ENCODE measurements around the gene PDGFC.

The PDGFC gene, protein sequence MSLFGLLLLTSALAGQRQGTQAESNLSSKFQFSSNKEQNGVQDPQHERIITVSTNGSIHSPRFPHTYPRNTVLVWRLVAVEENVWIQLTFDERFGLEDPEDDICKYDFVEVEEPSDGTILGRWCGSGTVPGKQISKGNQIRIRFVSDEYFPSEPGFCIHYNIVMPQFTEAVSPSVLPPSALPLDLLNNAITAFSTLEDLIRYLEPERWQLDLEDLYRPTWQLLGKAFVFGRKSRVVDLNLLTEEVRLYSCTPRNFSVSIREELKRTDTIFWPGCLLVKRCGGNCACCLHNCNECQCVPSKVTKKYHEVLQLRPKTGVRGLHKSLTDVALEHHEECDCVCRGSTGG

DNA sequence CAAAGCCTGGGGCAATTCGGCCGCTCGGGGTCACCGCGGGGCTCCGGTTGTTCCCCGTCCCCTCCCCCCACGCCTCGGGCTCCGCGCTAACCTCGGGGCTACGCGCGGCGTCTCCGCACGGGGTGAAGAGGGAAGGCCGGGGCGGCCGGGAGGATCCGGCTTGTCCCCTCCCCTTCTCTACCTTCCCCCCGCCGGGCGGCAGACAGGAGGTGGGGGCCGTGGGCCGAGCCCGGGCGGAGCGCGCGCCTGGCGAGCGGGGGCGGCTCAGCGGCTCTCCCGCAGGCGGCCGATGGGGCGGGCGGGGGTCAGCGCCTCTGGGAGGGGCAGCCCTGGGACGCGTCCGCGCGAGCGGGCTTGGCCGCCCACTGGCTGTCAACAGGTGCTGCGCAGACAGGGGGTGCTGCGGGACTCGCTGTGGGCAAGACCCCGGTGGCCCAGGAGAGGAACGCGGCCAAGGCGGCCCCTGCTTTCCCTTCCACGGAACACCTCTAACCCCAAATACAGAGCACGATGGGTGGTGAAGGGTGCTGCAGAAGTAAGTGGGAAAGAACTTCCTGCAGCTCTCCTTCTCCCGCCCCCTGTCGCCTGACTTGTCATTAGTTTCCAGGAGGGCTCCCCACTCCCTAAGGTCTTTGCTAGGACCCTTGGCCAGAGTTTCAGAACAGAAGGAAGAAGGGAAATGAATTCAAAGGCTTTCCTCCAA, at the start of gene PDGFC:
TSS of gene PDGFC (minus strand) at position 124 of the 703 bp plus-strand sequence. CDS start 896 bp downstream, outside the sequence.
- Mint-ChIP-seq H3K4me1 (peaks cover 56% of the 10 kb centered on the region), H3K27ac (peak within 1 kb of the TSS; percentile 75 to 99 (median 96)), H3K36me3 (ENCODE audit: low read depth) (no peaks in the 10 kb centered on the region), H3K4me3 (peak within 1 kb of the TSS; percentile 89 to 96 (median 95)), H3K27me3 (ENCODE audit: low read depth) (peaks cover 4% of the 10 kb centered on the region), H3K9me3 (no peaks in the 10 kb centered on the region)
- TF ChIP-seq, protein P1, sequence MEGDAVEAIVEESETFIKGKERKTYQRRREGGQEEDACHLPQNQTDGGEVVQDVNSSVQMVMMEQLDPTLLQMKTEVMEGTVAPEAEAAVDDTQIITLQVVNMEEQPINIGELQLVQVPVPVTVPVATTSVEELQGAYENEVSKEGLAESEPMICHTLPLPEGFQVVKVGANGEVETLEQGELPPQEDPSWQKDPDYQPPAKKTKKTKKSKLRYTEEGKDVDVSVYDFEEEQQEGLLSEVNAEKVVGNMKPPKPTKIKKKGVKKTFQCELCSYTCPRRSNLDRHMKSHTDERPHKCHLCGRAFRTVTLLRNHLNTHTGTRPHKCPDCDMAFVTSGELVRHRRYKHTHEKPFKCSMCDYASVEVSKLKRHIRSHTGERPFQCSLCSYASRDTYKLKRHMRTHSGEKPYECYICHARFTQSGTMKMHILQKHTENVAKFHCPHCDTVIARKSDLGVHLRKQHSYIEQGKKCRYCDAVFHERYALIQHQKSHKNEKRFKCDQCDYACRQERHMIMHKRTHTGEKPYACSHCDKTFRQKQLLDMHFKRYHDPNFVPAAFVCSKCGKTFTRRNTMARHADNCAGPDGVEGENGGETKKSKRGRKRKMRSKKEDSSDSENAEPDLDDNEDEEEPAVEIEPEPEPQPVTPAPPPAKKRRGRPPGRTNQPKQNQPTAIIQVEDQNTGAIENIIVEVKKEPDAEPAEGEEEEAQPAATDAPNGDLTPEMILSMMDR (IDR thresholded peaks at IDR 0.05; ENCODE audit: unreplicated experiment in 3 of 3), result peak; percentile 54 to 70 (median 58)

DNA sequence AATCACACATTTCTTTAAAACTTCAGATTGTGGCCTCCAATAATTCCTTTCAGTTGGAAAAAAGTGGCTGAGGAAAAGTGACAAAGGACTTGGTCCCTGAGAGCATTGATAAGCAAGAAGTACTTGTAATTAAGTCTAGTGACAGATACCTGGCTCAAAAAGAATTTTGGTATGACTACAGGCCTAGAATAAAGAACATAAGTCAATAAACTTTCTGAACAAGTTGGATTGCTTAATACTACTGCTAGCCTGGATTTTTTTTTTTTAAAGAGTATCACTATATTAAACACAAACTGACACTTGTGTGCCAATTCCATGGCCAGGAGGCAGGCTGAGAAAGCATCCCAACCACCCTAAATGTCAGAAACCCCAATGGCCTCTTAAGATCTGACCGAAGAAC, 49.3 kb upstream of the PDGFC start:
- no peaks in the 10 kb centered on the region for H3K27me3 Mint-ChIP-seq (ENCODE audit: low read depth)
- H3K36me3 Mint-ChIP-seq (ENCODE audit: low read depth), result no peaks in the 10 kb centered on the region
- H3K27ac Mint-ChIP-seq, result no peak overlapping the region
- no peaks in the 10 kb centered on the region for H3K9me3 Mint-ChIP-seq
- TF ChIP-seq, protein P1 (IDR thresholded peaks at IDR 0.05; ENCODE audit: unreplicated experiment in 3 of 3), result no peak
- H3K4me3 Mint-ChIP-seq, result no peak overlapping the region
- no peaks in the 10 kb centered on the region for H3K4me1 Mint-ChIP-seq

DNA sequence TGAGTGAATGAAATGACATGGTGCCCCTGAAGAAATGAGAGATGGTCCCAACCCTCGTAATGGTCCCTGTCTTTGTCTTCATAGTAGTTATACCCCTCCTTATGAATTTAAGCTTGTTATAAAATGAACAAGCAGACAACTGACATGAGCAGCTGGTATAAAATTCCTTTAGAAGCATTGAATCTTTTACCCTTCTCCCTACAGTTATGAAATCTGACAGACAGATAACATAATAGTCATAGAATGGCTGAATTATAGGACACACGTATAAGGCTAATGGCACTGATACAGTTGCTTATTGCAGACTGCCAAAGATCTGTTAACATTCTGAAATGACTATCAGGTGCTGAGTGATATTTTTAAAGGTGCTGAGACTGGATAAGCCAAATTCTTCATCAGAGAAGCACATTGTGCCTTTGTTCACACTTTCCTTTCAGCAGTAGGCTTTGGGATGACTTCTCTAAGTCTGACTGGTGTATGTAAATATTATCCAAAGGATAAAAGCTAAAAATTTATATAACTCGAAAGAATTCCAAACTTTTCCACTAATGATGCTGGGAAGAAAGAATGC, 47.4 kb upstream of the PDGFC start:
- Mint-ChIP-seq H3K4me1 (no peaks in the 10 kb centered on the region), H3K27me3 (ENCODE audit: low read depth) (no peaks in the 10 kb centered on the region), H3K27ac (no peak overlapping the region), H3K9me3 (no peaks in the 10 kb centered on the region), H3K4me3 (no peak overlapping the region), H3K36me3 (ENCODE audit: low read depth) (no peaks in the 10 kb centered on the region)
- TF ChIP-seq, protein P1 (IDR thresholded peaks at IDR 0.05; ENCODE audit: unreplicated experiment in 3 of 3), result no peak

DNA sequence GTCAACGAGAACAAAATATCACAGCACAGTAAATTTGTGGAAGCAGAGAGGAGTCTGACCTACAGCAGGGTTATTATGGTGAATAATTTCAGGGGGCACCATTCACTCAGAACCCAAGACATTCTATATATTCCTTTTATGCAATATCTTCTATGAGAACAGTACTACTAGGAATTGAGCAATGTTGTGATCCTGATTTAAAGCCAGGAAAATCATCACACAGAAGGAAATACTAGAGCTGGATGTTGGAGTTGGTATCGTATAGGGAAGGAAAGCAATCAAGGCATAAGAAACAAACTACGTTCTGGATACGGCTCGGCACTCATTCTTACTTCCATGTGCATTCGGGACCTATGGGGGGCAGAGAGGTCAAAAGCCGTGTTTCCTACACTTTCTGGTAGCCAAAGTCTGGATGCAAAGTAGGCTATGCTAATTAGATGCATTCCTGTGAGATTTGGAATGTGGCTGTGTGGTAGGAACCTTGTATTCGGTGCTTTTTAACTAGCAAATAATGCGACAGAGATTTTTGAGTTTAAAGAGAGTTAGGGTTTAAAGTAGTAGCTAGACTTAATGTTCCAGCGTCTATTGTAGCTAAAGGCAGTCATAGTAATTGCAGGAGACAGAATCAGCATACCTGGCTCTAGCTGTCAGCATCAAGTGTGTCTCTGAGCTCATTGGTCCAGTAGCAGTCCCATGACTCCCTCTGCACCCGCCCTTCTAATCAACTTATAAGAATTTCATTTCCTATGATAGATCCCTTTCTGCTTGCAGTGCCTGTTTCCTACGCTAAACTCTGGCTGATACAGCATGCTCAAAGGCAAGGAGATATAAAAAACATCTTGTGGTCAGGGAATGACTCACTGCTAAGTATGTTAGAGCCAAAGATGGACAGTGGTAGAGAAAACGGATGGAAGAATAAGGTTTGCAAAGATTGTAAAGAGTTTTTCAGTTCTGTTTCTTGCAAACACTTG, 43.3 kb upstream of the PDGFC start:
- H3K36me3 Mint-ChIP-seq (ENCODE audit: low read depth), result no peaks in the 10 kb centered on the region
- H3K9me3 Mint-ChIP-seq, result no peaks in the 10 kb centered on the region
- no peak overlapping the region for H3K4me3 Mint-ChIP-seq
- H3K27me3 Mint-ChIP-seq (ENCODE audit: low read depth), result no peaks in the 10 kb centered on the region
- TF ChIP-seq, protein P1 (IDR thresholded peaks at IDR 0.05; ENCODE audit: unreplicated experiment in 3 of 3), result no peak
- no peak overlapping the region for H3K27ac Mint-ChIP-seq
- H3K4me1 Mint-ChIP-seq, result no peaks in the 10 kb centered on the region

DNA sequence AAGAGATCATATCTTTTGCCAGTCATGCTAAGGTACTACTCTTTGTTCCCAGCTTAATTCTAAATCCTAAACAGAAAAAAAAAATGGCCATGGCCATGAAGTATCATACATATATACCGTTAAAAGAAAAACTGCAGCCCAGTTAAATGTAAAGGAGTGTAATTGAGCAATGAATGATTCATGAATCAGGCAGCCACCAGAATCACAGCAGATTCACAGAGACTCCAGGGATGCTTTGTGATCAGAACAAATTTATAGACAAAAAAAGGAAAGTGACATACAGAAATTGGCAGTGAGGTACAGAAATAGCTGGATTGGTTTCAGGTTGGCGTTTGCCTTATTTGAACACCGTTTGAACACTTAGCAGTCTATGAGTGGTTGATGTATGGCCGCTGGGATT, 42.1 kb upstream of the PDGFC start:
- no peaks in the 10 kb centered on the region for H3K27me3 Mint-ChIP-seq (ENCODE audit: low read depth)
- no peaks in the 10 kb centered on the region for H3K36me3 Mint-ChIP-seq (ENCODE audit: low read depth)
- no peak overlapping the region for H3K27ac Mint-ChIP-seq
- TF ChIP-seq, protein P1 (IDR thresholded peaks at IDR 0.05; ENCODE audit: unreplicated experiment in 3 of 3), result no peak
- no peaks in the 10 kb centered on the region for H3K4me1 Mint-ChIP-seq
- H3K4me3 Mint-ChIP-seq, result no peak overlapping the region
- H3K9me3 Mint-ChIP-seq, result no peaks in the 10 kb centered on the region
